ENCODE data around the gene SLC35F1.

DNA sequence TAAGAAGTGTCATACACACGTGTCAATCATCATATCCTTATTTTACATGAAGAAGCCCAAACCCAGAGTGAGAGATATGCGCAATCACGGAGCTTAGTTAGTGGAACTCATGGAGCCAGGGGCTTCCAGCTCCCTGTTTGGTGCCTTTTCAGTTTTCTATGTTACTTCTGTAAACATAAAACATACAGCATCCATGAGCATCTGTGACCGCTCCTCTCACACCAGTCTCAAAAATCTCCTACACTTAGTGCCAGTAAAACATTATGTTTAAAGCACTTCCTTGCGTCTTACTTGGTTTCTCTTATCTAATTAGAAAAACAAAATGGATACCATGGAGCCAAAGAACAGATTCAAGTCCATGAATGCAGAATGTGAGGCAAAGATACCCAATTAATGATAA lies 240.4 kb downstream of the SLC35F1 start:
- no peak for TF ChIP-seq TCF12 (IDR thresholded peaks at IDR 0.05; ENCODE audit: low read depth, low read length)
- TF ChIP-seq, protein P1, sequence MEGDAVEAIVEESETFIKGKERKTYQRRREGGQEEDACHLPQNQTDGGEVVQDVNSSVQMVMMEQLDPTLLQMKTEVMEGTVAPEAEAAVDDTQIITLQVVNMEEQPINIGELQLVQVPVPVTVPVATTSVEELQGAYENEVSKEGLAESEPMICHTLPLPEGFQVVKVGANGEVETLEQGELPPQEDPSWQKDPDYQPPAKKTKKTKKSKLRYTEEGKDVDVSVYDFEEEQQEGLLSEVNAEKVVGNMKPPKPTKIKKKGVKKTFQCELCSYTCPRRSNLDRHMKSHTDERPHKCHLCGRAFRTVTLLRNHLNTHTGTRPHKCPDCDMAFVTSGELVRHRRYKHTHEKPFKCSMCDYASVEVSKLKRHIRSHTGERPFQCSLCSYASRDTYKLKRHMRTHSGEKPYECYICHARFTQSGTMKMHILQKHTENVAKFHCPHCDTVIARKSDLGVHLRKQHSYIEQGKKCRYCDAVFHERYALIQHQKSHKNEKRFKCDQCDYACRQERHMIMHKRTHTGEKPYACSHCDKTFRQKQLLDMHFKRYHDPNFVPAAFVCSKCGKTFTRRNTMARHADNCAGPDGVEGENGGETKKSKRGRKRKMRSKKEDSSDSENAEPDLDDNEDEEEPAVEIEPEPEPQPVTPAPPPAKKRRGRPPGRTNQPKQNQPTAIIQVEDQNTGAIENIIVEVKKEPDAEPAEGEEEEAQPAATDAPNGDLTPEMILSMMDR (IDR thresholded peaks at IDR 0.05 in 2 of 3, conservative IDR thresholded peaks at IDR 0.05 in 1 of 3; ENCODE audit: control insufficient read depth in 2 of 3, extremely low read depth in 1 of 3, insufficient read depth in 1 of 3, low read depth in 3 of 3, low read length in 3 of 3), result no peak
- no peak for TF ChIP-seq NRF1 (conservative IDR thresholded peaks at IDR 0.05; ENCODE audit: low read depth, low read length)
- no peak for TF ChIP-seq EZH2 (IDR thresholded peaks at IDR 0.05; ENCODE audit: borderline replicate concordance, control insufficient read depth, low read depth, low read length)
- TF ChIP-seq POLR2A (IDR thresholded peaks at IDR 0.05; ENCODE audit: low read depth, low read length), result no peak
- TF ChIP-seq CHD4 (IDR thresholded peaks at IDR 0.05), result no peak
- TF ChIP-seq FOXM1 (IDR thresholded peaks at IDR 0.05; ENCODE audit: low read depth, low read length), result no peak
- no peak for TF ChIP-seq FOS (IDR thresholded peaks at IDR 0.05; ENCODE audit: borderline replicate concordance, extremely low read depth, insufficient read length)
- no peak for TF ChIP-seq NBN (IDR thresholded peaks at IDR 0.05)
- no peak for TF ChIP-seq RFX5 (IDR thresholded peaks at IDR 0.05; ENCODE audit: low read depth, low read length)
- TF ChIP-seq CEBPB (IDR thresholded peaks at IDR 0.05; ENCODE audit: borderline replicate concordance in 1 of 2, low read depth in 2 of 2, low read length in 2 of 2), result no peak
- no peak for TF ChIP-seq YY1 (IDR thresholded peaks at IDR 0.05; ENCODE audit: low read depth, low read length)
